GM18511 (cell line): ENCODE measurements around the gene FMN1.
A peak's percentile ranks its signal among the peaks of the same experiment; 100 is the strongest.

ENCODE experiments used
- ATAC-seq: cut with Tn5 transposase; IDR thresholded peaks from one replicate; pipeline ENCODE4 v1.9.1; 2021; ENCODE audit warnings: mild to moderate bottlenecking, moderate library complexity; ENCODE audit not compliant: unreplicated experiment

The FMN1 gene

DNA sequence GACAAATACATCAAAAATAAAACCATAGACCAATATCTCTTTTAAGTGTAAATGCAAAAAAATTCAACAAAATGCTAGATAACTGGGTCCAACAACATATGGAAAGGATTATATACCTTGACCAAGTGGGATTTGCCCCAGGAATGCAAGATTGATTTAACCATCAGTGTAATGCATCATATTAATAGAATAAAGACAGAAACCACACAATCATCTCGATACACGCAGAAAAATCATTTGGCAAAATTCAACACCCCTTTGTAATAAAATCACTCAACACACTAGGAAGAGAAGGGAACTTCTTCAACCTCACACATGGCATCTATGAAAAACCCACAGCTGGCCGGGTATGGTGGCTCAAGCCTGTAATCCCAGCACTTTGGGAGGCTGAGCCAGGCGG, 457.2 kb downstream of the FMN1 start:
- ATAC-seq, result no peak

GRCh38 chr15:32736701-32737061, 457.8 kb downstream of the FMN1 start:
- ATAC-seq, result no peak

DNA sequence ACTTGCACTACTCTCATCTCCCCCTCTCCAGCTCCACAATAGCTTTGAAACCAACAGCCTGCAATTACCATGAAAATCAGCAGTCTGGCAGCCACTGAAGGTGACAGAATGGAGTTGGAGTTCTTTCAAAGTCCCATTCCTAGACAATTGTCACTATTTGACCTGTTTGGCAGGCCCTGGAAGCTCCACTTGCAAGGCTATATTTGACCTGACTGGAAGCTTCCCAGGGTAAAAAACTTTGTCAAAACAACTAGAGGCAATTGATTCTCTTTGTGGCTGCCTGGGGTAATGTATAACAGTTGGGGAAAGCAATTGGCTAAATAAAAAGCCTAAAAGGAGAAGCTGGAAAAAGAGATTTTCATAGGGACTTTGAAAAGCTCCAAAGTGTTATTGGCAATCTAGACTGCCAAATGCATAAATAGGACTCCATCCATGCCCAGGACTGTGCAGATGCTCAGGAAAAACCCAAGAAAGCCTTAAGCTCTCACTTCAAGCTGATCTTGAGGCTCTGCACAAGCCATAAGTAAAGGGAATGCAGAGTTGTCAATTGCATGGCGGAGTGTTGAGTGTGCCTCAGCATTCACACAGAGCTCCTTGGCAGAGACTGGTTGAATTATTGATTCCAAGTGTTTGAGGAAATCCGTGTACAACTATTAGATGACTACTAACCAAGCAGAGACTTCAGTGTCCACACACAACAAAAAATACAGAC, 458.4 kb downstream of the FMN1 start:
- ATAC-seq, result no peak

GRCh38 chr15:32733281-32733680, 461.2 kb downstream of the FMN1 start:
- no peak for ATAC-seq

DNA sequence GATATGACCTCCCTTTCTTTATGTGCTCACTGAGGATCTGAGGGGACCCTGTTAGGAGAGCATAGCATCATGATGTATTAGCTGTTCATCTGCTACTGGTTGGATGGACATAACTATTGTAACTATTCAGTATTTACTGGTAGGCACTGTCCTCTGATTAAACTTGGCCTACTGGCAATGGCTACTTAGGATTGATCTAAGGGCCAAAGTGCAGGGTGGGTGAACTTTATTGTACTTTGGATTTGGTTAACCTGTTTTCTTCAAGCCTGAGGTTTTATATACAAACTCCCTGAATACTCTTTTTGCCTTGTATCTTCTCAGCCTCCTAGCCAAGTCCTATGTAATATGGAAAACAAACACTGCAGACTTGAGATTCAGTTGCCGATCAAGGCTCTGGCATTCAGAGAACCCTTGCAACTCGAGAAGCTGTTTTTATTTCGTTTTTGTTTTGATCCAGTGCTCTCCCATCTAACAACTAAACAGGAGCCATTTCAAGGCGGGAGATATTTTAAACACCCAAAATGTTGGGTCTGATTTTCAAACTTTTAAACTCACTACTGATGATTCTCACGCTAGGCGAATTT, 461.8 kb downstream of the FMN1 start:
- no peak for ATAC-seq

DNA sequence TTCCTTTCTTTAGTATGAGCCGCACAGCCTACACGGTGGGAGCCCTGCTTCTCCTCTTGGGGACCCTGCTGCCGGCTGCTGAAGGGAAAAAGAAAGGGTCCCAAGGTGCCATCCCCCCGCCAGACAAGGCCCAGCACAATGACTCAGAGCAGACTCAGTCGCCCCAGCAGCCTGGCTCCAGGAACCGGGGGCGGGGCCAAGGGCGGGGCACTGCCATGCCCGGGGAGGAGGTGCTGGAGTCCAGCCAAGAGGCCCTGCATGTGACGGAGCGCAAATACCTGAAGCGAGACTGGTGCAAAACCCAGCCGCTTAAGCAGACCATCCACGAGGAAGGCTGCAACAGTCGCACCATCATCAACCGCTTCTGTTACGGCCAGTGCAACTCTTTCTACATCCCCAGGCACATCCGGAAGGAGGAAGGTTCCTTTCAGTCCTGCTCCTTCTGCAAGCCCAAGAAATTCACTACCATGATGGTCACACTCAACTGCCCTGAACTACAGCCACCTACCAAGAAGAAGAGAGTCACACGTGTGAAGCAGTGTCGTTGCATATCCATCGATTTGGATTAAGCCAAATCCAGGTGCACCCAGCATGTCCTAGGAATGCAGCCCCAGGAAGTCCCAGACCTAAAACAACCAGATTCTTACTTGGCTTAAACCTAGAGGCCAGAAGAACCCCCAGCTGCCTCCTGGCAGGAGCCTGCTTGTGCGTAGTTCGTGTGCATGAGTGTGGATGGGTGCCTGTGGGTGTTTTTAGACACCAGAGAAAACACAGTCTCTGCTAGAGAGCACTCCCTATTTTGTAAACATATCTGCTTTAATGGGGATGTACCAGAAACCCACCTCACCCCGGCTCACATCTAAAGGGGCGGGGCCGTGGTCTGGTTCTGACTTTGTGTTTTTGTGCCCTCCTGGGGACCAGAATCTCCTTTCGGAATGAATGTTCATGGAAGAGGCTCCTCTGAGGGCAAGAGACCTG, 463.5 kb downstream of the FMN1 start:
- no peak for ATAC-seq

- ATAC-seq, result no peak
These were observed 464.7 kb downstream of the FMN1 start for GRCh38 chr15:32729700-32730395.

DNA sequence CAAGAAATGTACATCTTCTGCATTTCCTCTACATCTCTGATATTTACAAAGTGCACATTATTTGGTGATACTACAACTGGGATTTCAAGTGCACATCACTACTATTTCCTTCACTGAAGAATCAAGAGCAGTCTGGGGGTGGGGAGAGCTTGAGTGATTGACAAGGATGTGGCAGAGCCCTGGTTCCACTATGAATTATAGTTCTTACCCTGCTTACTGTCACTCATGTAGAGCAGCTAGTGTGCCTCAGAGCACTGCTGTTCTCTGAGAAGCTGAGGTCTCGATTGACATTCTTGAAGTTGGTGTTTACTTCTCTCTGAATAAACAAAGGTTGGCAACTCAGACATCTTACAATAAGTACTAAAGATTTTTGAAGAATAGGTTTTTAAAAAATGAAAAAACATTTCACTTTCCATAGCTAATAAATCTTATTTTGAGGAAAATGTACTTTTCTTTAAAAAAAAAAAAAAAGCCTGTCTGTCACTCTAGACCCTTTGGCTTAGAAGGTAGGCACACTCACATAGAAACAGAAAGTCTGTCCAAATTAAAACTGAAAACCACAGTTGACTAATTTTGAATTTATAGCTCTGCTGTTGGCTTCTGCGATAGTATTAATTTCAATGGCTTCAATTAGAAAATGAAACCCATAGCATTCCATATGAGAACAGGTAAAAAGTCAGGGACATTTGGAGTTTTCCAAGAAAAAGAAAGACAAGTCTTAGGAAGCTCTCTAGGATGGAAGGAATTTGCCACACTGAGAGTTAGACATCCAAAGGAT, 471.2 kb downstream of the FMN1 start:
- peak; percentile 98 for ATAC-seq

- no peak for ATAC-seq
These were observed 472.4 kb downstream of the FMN1 start for GRCh38 chr15:32722136-32722535.

DNA sequence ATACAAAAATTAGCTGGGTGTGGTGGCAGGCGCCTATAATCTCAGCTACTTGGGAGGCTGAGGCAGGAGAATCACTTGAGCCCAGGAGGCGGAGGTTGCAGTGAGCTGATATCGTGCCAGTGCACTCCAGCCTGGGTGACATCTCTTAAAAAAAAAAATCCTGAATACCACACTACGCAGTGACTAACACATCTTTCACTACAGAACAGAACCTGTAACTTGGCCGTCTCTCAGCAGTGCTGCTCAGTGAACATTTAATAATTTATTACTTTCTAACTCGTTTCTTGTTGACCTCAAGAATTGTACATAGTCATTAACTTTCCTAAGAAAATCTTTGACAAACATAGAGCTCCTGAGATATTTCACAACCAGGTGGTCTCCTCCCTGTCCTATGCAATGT, 472.9 kb downstream of the FMN1 start:
- no peak for ATAC-seq

GRCh38 chr15:32718821-32719716, 475.4 kb downstream of the FMN1 start:
- ATAC-seq, result no peak

DNA sequence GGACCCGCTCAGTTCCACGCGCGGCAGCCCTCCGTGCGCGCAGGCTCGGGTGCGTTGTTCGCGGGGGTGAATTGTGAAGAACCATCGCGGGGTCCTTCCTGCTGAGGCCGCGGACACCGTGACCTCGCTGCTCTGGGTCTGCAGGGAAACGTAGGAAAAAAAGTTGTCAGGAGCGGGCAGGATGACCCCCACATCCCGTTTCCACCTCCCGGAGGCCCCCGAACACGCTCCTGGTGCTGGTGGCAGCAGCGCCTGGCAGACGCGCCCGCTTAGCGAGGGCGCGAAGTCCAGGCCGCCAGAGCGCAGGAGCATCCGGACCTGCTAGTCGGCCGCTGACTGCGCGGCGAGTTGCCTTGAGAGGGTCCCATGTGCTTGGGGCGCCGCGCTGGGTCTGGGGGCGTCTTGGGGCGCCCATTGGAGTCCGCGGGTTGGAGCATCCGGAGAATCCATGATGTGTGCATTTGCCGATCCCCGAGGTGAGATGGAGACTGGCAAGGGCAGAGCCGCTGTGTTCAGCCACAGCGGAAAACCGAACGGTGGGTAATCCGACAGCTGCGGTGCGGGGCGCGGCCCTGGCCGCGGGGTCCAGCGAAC, 476.2 kb downstream of the FMN1 start:
- ATAC-seq, result no peak

DNA sequence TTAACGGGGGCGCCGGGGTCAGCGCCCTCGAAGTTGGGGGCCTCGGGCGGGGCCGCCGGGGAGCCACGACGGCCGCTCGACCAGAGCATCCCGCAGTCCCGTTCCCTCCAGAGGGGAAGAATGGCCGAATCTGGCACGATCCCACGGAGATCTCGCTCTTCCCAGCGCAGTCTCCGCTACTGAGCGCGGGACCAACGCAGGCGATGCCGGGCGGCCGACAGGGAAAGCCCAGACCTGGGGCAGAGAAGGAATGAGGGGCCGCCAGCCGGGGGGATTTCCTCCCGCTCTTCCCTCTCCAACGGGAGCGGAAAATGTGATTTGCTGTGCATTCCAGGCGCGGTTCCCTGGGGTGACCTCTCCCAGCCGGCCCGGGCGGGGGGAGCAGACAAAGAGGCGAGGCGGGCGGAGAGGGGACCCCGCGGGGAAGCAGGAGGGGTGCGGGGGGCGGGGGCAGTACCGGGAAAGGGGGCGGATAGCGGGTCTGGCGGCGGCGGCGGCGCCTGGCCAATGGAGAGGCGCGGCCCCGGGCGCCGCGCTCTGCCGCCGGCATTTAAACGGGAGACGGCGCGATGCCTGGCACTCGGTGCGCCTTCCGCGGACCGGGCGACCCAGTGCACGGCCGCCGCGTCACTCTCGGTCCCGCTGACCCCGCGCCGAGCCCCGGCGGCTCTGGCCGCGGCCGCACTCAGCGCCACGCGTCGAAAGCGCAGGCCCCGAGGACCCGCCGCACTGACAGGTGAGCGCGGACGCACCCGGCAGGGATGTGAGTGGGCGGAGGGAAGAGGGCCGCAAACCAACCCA, 476.9 kb downstream of the FMN1 start, which contains the start of gene GREM1:
GREM1 (plus strand) TSS at position 579 of the 801 bp plus-strand sequence. CDS start 12,687 bp downstream, outside the sequence.
- ATAC-seq, result no peak

DNA sequence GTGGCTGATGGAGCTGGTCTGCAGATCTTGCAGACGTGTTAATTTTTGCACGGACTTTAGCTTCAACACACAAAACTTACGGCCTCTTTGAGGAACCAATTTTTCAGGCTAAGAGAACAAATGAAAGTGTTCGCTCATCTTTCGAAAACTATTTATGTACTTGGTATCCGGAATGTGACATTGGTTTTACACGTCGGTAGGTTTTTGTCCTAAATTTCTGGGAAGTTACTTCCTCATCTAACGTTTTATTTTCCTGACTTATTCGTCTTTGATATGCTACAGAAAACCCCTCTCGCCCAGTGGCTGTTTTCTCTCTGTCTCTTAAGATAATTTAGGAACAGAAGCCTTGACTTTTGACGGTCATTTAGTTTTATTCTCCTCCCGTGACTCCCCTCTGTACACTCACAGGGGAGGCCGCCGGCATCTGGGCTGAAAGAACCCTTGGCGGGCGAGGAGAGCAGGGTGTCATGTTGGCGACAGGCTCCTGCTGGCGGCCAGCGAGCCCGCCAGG, 477.5 kb downstream of the FMN1 start:
- no peak for ATAC-seq

DNA sequence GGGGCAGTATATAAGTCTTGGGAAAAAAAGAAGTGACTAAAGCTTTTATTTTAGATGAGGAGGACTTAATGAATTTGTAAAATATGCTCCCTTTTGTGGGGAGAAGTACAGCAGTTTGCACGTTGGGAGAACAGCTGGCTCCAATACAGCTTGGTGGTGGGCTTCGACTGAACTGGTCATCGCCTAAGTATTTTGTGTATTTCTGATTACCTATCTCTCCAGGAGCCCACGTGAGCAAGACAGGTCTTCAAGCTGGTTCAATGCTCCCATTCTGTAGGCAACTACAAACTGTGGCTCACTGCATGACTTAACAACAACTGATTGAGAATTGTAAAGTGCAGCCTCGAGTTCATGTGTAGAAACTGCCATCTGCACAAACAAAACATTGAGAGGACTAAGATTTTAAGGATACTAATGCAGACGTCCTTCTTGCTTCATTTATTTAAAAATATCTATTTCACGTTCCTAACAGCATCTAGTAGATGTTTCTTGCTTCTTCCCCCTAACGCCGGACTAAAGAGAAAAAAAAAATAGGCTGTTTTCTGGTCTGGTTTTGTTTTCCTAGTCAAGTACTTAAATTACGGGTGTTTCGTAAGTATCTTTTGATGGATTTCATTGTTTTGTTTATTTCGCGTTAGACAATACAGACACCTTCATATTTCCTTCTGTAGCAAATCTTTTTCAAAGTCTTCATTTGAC, 478.1 kb downstream of the FMN1 start:
- no peak for ATAC-seq
